T47D (cell line): ENCODE measurements around the gene TOX3.

Source experiments
- DNase-seq, 2 experiments: peaks; one replicate each; pipeline versions ENCODE4 v3.0.0 to v3.0.0-alpha.2; 2011 to 2012; ENCODE audit warnings: low read depth in 1 of 2, low spot score in 1 of 2
- JUND ChIP-seq: IDR thresholded peaks from 2 replicates; pipeline ENCODE4 v1.6.1; 2012; ENCODE audit warnings: low read depth
- in situ Hi-C: cut with HindIII; loops from 2 replicates; pipeline ENCODE4 v1.10.0; 2016; ENCODE audit warnings: low sequenced_read_pairs, low pct_unique_long_range_greater_than_20kb

The TOX3 gene

GRCh38 chr16:52543654-52544053, 3.3 kb downstream of the TOX3 start:
- no peak for DNase-seq
- in situ Hi-C loops = no loop called here
- no peak for TF ChIP-seq JUND

- TF ChIP-seq JUND = no peak
- in situ Hi-C loops = no loop called here
- DNase-seq = no peak
These were observed 6.0 kb downstream of the TOX3 start for GRCh38 chr16:52540910-52541309.

GRCh38 chr16:52539191-52539590, 7.8 kb downstream of the TOX3 start:
- TF ChIP-seq JUND = no peak
- in situ Hi-C loops = no loop called here
- DNase-seq = no peak

- no peak for TF ChIP-seq JUND
- no peak for DNase-seq
These were observed 8.4 kb downstream of the TOX3 start for GRCh38 chr16:52538511-52538910.

GRCh38 chr16:52537516-52537915, 9.4 kb downstream of the TOX3 start:
- TF ChIP-seq JUND = no peak
- in situ Hi-C loops = no loop called here
- DNase-seq = no peak

More at GRCh38 chr16:52538511-52538910, 8.4 kb downstream of the TOX3 start:
- in situ Hi-C loops = no loop called here

GRCh38 chr16:52535076-52535475, 11.9 kb downstream of the TOX3 start:
- no peak for DNase-seq
- in situ Hi-C loops = no loop called here
- TF ChIP-seq JUND = no peak

- no peak for DNase-seq
- in situ Hi-C loops = no loop called here
- TF ChIP-seq JUND = no peak
These were observed 13.6 kb downstream of the TOX3 start for GRCh38 chr16:52533296-52533695.

- in situ Hi-C loops = no loop called here
- TF ChIP-seq JUND = no peak
- no peak for DNase-seq
These were observed 14.6 kb downstream of the TOX3 start for GRCh38 chr16:52532384-52532783.

- in situ Hi-C loops = no loop called here
- no peak for TF ChIP-seq JUND
These were observed 17.7 kb downstream of the TOX3 start for GRCh38 chr16:52529226-52529625.

GRCh38 chr16:52528393-52529065, 18.4 kb downstream of the TOX3 start:
- no peak for DNase-seq
- in situ Hi-C loops = no loop called here

More at GRCh38 chr16:52529226-52529625, 17.7 kb downstream of the TOX3 start:
- no peak for DNase-seq

GRCh38 chr16:52526830-52527229, 20.1 kb downstream of the TOX3 start:
- in situ Hi-C loops = no loop called here
- no peak for DNase-seq
- no peak for TF ChIP-seq JUND

More at GRCh38 chr16:52528393-52529065, 18.4 kb downstream of the TOX3 start:
- no peak for TF ChIP-seq JUND

- in situ Hi-C loops = no loop called here
- DNase-seq = no peak
- TF ChIP-seq JUND = no peak
These were observed 20.7 kb downstream of the TOX3 start for GRCh38 chr16:52526116-52526828.

- in situ Hi-C loops = no loop called here
- no peak for DNase-seq
These were observed 25.4 kb downstream of the TOX3 start for GRCh38 chr16:52521570-52521969.

More at GRCh38 chr16:52521570-52521969, 25.4 kb downstream of the TOX3 start:
- TF ChIP-seq JUND = no peak
